ENCODE results near the gene ARHGAP26. TPM values are rescaled to one million over a fixed set of nuclear protein-coding genes. Genes with fewer than 3 reads are reported as not detected.

The ARHGAP26 gene
- total RNA-seq, 1 donor from 2014 or later = 35.4 TPM

DNA sequence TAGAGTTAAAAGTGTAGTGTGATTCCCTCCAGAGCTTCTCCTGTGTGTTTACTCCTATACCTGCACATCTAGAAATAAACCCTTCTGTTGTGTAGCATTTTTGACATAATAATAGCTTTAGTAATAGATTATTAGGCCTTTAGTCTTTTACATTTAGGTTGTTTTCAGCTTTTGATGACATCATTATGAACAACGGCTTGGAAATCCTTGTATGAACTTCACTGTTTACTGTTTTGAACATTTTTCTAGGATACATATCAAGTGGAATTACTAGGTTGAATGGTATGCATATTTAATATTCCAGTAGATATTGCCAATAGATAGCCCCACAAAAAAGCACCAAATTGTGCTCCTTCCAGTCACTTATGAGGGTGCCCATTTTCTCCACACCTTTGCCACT, 174.0 kb downstream of the ARHGAP26 start:
- intact Hi-C loops (cut with DNase I) = no loop called here

DNA sequence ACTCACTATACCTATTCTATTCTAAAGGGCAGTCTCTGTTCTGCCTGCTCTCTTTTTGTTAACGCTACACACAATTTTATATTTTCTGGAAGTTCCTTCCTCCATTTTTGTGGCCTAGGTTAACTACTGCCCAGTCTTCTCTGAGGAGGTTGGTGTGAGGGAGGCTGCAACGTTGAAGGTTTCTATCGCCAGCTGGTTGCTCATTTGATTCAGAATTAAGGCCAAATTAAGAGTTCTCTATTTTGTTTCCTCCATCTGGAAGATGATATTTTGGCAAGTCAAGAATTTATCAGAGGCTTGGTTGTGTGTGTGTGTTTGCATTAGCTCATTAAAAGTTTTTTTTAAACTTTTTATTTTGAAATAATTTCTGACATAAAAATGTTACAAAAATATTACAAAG, 175.1 kb downstream of the ARHGAP26 start:
- ATAC-seq (no peak), DNase-seq (no peak)
- H3K36me3 ChIP-seq = no peaks in the 10 kb centered on the region
- H3K4me3 ChIP-seq = no peak overlapping the region
- intact Hi-C loops (cut with DNase I) = no loop called here
- H3K27me3 ChIP-seq = no peaks in the 10 kb centered on the region
- H3K27ac ChIP-seq = no peak overlapping the region
- no peaks in the 10 kb centered on the region for H3K4me1 ChIP-seq
- H3K9me3 ChIP-seq = no peaks in the 10 kb centered on the region
- TF ChIP-seq, protein P1, sequence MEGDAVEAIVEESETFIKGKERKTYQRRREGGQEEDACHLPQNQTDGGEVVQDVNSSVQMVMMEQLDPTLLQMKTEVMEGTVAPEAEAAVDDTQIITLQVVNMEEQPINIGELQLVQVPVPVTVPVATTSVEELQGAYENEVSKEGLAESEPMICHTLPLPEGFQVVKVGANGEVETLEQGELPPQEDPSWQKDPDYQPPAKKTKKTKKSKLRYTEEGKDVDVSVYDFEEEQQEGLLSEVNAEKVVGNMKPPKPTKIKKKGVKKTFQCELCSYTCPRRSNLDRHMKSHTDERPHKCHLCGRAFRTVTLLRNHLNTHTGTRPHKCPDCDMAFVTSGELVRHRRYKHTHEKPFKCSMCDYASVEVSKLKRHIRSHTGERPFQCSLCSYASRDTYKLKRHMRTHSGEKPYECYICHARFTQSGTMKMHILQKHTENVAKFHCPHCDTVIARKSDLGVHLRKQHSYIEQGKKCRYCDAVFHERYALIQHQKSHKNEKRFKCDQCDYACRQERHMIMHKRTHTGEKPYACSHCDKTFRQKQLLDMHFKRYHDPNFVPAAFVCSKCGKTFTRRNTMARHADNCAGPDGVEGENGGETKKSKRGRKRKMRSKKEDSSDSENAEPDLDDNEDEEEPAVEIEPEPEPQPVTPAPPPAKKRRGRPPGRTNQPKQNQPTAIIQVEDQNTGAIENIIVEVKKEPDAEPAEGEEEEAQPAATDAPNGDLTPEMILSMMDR (IDR thresholded peaks at IDR 0.05) = no peak

More for the DNA sequence above, 174.0 kb downstream of the ARHGAP26 start:
- ATAC-seq = no peak
- H3K4me3 ChIP-seq = no peak overlapping the region
- TF ChIP-seq, protein P1 (IDR thresholded peaks at IDR 0.05) = no peak
- H3K27me3 ChIP-seq = no peaks in the 10 kb centered on the region
- no peaks in the 10 kb centered on the region for H3K4me1 ChIP-seq
- no peak for DNase-seq
- H3K27ac ChIP-seq = no peak overlapping the region
- no peaks in the 10 kb centered on the region for H3K36me3 ChIP-seq
- no peaks in the 10 kb centered on the region for H3K9me3 ChIP-seq

DNA sequence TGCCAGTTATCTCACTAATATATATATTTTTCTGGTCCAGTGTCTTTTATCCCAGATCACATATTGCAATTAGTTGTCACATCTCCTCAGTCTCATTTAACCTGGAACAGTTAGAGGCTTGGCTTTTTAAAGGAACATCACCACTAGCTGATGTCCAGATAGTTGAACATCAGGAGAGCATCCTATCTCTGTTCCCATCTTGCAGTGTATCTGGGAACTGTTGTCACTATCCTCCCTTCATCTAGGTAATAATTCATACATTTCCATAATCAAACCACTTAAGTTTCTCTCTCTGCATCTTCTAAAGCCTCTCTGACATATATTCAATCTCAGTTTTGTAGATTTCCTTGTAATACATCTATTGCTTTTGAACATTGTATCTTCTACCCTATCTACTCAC, 175.7 kb downstream of the ARHGAP26 start:
- Histone ChIP-seq H3K27ac (no peak overlapping the region), H3K4me3 (no peak overlapping the region), H3K36me3 (no peaks in the 10 kb centered on the region), H3K9me3 (no peaks in the 10 kb centered on the region), H3K27me3 (no peaks in the 10 kb centered on the region), H3K4me1 (no peaks in the 10 kb centered on the region)
- ATAC-seq = no peak
- TF ChIP-seq, protein P1 (IDR thresholded peaks at IDR 0.05) = no peak
- intact Hi-C loops (cut with DNase I) = no loop called here
- DNase-seq = no peak

DNA sequence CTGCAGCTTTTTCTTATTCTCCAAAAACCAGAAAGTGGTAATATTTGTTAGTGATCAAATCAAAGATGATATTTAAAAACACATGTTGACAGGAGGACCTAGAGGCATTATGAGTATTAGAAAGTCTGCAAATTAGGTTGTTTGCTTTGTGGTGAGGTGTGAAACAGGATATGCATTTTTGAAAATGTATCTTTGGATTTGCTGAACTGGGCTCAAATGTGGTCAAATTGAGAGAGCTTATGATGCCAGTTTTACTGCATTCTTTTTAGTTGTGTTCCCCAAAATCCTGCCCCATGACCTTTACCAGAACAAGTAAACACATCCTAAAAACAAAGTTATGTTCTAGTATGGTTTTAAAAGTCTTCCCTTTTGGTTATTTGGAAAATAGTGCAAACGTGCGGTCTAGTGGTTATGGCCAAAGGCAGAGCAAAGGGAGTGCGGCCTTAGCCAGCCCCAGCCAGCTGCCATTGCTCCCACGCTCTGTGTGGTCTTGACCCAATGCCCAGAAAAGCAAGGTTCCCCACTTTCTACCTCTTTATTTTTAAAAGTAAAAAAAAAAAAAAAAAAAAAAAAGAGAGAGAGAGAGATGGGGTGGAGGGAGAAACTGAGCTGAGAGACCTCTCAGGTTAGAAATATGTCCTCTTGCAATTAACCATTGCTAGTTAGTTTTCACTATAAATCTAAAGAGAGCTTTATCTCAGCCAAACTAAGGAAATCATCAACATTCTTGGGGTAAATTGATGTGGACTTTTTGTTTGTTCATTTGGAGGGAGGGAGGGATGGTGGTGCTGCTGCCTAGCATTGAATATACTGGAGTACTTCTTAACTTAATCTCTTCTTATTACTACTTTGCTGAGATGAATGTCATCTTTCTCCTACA, 176.6 kb downstream of the ARHGAP26 start:
- ATAC-seq (no peak), DNase-seq (no peak)
- Histone ChIP-seq H3K4me3 (no peak overlapping the region), H3K27me3 (no peaks in the 10 kb centered on the region), H3K36me3 (no peaks in the 10 kb centered on the region), H3K9me3 (no peaks in the 10 kb centered on the region), H3K4me1 (no peaks in the 10 kb centered on the region), H3K27ac (no peak overlapping the region)
- TF ChIP-seq, protein P1 (IDR thresholded peaks at IDR 0.05) = no peak
- intact Hi-C loops (cut with DNase I) = no loop called here

DNA sequence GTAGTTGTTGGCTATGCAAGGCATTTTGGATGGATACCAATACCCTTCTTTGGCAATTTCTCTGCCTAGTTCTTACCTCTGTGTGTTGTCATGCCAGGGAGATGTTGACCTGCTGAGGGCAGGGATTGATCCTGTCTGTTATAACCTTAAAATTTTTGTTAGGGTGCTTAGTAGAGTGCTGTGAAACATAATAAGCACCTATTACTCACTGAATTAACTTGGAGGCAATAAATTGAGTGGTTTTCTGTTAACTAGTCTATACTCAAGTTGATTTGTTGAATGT, 177.2 kb downstream of the ARHGAP26 start:
- Histone ChIP-seq H3K4me1 (no peaks in the 10 kb centered on the region), H3K9me3 (no peaks in the 10 kb centered on the region), H3K27ac (no peak overlapping the region), H3K27me3 (no peaks in the 10 kb centered on the region), H3K36me3 (no peaks in the 10 kb centered on the region), H3K4me3 (no peak overlapping the region)
- DNase-seq (no peak), ATAC-seq (no peak)
- TF ChIP-seq, protein P1 (IDR thresholded peaks at IDR 0.05) = no peak
- intact Hi-C loops (cut with DNase I) = no loop called here
